Hepatocyte (in vitro differentiated cells): ENCODE data around the gene AP1S2. TPM values are rescaled to one million over a fixed set of nuclear protein-coding genes. Genes with fewer than 3 reads are reported as not detected.

Source experiments
- DNase-seq: peaks from one replicate; pipeline ENCODE4 v3.0.0-alpha.2; 2016; ENCODE audit warnings: low spot score
- H2AFZ ChIP-seq: fragments of 200-600 bp; sonication (generic); 2 replicates; pipeline ENCODE4 v1.6.0; 2016; ENCODE audit warnings: antibody characterized with exemption, mild to moderate bottlenecking
- H3K27ac ChIP-seq: fragments of 200-600 bp; sonication (generic); 2 replicates; pipeline ENCODE4 v1.5.1; 2016; ENCODE audit warnings: mild to moderate bottlenecking
- H3K27me3 ChIP-seq: fragments of 200-600 bp; sonication (generic); 2 replicates; pipeline ENCODE4 v1.6.1; 2016
- H3K36me3 ChIP-seq: fragments of 200-600 bp; sonication (generic); replicated peaks from 2 replicates; pipeline ENCODE4 v1.5.1; 2016; ENCODE audit warnings: low read depth; ENCODE audit not compliant: insufficient read depth
- H3K4me1 ChIP-seq: fragments of 200-600 bp; sonication (generic); 2 replicates; pipeline ENCODE4 v1.5.1; 2016; ENCODE audit warnings: mild to moderate bottlenecking, moderate library complexity; ENCODE audit not compliant: insufficient read depth
- H3K4me2 ChIP-seq: fragments of 200-600 bp; sonication (generic); 2 replicates; pipeline ENCODE4 v1.6.0; 2016
- H3K4me3 ChIP-seq: fragments of 200-600 bp; sonication (generic); 2 replicates; pipeline ENCODE4 v1.5.1; 2016; ENCODE audit warnings: mild to moderate bottlenecking
- H3K79me2 ChIP-seq: fragments of 200-600 bp; sonication (generic); 2 replicates; pipeline ENCODE4 v1.6.0; 2017; ENCODE audit warnings: mild to moderate bottlenecking
- H3K9me2 ChIP-seq: fragments of 200-600 bp; sonication (generic); replicated peaks from 2 replicates; pipeline ENCODE4 v1.6.0; 2017; ENCODE audit warnings: mild to moderate bottlenecking; ENCODE audit not compliant: insufficient read depth
- H3K9me3 ChIP-seq: fragments of 200-600 bp; sonication (generic); 2 replicates; pipeline ENCODE4 v1.5.1; 2016; ENCODE audit warnings: low read depth, mild to moderate bottlenecking
- H4K20me1 ChIP-seq: fragments of 200-600 bp; sonication (generic); 2 replicates; pipeline ENCODE4 v1.6.0; 2016; ENCODE audit warnings: mild to moderate bottlenecking; ENCODE audit not compliant: insufficient read depth, poor library complexity, severe bottlenecking
- EZH2 ChIP-seq: fragments of 200-600 bp; sonication (generic); IDR thresholded peaks from 2 replicates; pipeline ENCODE4 v1.6.1; 2016; ENCODE audit warnings: antibody characterized with exemption, mild to moderate bottlenecking, borderline replicate concordance
- EZH2phosphoT487 ChIP-seq: fragments of 200-600 bp; sonication (generic); IDR thresholded peaks from one replicate; pipeline ENCODE4 v1.6.1; 2018; ENCODE audit warnings: antibody characterized with exemption, mild to moderate bottlenecking, low read depth, moderate library complexity; ENCODE audit not compliant: unreplicated experiment, severe bottlenecking
- WGBS: methylation state at CpG from one replicate; pipeline ENCODE4 v1.1.6; 2016; ENCODE audit warnings: low lambda C conversion rate; ENCODE audit errors: missing lambda C conversion rate; 5-methylcytosine and 5-hydroxymethylcytosine counted together
- polyA plus RNA-seq: library from polyadenylated mRNA; unstranded; fragments of >200 nt; fragmentation: Nextera tagmentation; extraction: Ambion mirVana; gene quantifications from 2 replicates; pipeline ENCODE4 v1.2.1, GENCODE V29; 2016
- total RNA-seq: library from RNA; depleted of rRNA; stranded (reverse); fragments of >200 nt; gene quantifications from 2 replicates; pipeline ENCODE4 v1.2.3, GENCODE V29; 2014
- TF ChIP-seq, protein P1 (sequence below): fragments of 200-600 bp; sonication (generic); IDR thresholded peaks from 2 replicates; pipeline ENCODE4 v1.5.1; 2016; ENCODE audit warnings: antibody characterized with exemption, mild to moderate bottlenecking; ENCODE audit not compliant: poor library complexity

Gene AP1S2
- total and polyA plus RNA-seq, 2 experiments from 2014 or later: 29.0 to 69.2 TPM

DNA sequence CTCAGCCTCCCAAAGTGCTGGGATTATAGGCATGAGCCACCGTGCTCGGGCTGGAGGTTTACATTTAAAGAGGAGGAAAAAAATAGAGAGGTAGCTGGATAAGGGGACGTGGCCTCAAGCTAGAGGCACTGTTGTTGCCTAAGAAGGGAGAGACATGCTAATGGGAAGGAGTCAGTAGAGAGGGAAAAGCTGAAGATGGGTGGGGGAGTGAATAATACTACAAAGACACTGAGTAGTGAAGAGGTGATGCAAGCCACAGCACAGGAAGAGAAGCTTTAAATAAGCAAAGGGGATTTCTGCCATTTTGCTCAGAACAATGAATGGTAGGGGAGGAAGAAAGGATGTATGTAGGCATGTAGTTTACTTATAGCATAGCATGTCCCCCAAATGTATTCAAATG lies 11.5 kb upstream of the AP1S2 start:
- H3K27ac ChIP-seq: no peak overlapping the region

DNA sequence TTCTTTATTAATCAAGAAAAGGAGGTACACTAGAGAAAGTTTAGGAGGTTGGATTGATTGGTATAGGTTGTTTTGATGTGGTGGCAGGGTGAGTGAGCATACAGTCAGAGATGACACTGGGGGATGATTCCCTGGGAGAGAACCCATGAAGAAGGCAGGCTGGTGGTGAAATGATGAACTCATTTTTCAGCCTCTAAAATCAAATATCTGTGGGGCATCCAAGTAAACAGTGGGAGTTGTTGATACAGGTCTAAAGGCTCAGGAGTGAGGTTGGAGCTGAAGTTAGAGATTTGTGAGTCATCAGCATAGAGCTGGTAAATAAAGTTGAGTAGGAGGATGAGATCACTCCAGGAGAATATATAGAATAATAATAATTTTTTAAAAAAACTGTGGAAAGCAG lies 10.0 kb upstream of the AP1S2 start:
- Histone ChIP-seq H3K9me2 (no peaks in the 10 kb centered on the region), H3K9me3 (no peaks in the 10 kb centered on the region), H3K4me1 (peaks cover 3% of the 10 kb centered on the region), H3K79me2 (no peaks in the 10 kb centered on the region), H4K20me1 (no peaks in the 10 kb centered on the region), H3K36me3 (no peaks in the 10 kb centered on the region), H3K27ac (no peak overlapping the region), H3K27me3 (no peaks in the 10 kb centered on the region), H3K4me2 (no peak overlapping the region), H2AFZ (no peak overlapping the region), H3K4me3 (no peak overlapping the region)
- DNase-seq: no peak
- TF ChIP-seq EZH2: no peak

More for the DNA sequence above, 11.5 kb upstream of the AP1S2 start:
- Histone ChIP-seq H3K9me3 (no peaks in the 10 kb centered on the region), H2AFZ (no peak overlapping the region), H3K36me3 (no peaks in the 10 kb centered on the region), H3K4me3 (no peak overlapping the region), H3K9me2 (no peaks in the 10 kb centered on the region), H3K79me2 (no peaks in the 10 kb centered on the region), H4K20me1 (no peaks in the 10 kb centered on the region), H3K27me3 (no peaks in the 10 kb centered on the region), H3K4me1 (peaks cover 3% of the 10 kb centered on the region), H3K4me2 (no peak overlapping the region)
- WGBS: 51% methylated on average over 3 of the region's 3 CpGs
- DNase-seq: no peak
- TF ChIP-seq, protein P1, sequence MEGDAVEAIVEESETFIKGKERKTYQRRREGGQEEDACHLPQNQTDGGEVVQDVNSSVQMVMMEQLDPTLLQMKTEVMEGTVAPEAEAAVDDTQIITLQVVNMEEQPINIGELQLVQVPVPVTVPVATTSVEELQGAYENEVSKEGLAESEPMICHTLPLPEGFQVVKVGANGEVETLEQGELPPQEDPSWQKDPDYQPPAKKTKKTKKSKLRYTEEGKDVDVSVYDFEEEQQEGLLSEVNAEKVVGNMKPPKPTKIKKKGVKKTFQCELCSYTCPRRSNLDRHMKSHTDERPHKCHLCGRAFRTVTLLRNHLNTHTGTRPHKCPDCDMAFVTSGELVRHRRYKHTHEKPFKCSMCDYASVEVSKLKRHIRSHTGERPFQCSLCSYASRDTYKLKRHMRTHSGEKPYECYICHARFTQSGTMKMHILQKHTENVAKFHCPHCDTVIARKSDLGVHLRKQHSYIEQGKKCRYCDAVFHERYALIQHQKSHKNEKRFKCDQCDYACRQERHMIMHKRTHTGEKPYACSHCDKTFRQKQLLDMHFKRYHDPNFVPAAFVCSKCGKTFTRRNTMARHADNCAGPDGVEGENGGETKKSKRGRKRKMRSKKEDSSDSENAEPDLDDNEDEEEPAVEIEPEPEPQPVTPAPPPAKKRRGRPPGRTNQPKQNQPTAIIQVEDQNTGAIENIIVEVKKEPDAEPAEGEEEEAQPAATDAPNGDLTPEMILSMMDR: no peak
- TF ChIP-seq EZH2phosphoT487: no peak
- no peak for TF ChIP-seq EZH2

DNA sequence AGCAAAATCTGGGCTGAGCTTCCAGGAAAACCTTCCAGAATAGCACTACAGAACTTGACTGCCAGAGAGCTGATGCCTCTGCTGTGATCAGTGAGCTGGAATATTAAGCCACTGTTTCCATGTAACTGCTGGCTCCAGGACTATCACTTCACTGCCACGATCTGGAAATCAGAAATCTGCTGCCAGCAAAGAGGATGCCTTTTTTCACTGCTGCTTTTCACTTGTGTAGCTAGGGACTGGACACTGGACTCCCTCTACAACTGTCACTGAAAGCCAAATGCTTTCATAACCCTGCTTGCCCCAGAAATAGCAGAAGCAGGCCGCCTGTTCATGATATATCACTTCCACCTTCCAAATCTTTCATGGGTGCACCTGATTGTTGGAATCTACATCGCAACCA lies 9.4 kb upstream of the AP1S2 start:
- Histone ChIP-seq H3K4me2 (no peak overlapping the region), H3K4me3 (no peak overlapping the region), H3K27me3 (no peaks in the 10 kb centered on the region), H2AFZ (no peak overlapping the region), H3K9me2 (no peaks in the 10 kb centered on the region), H3K36me3 (no peaks in the 10 kb centered on the region), H3K27ac (no peak overlapping the region), H3K9me3 (no peaks in the 10 kb centered on the region), H3K4me1 (peaks cover 3% of the 10 kb centered on the region), H4K20me1 (no peaks in the 10 kb centered on the region), H3K79me2 (no peaks in the 10 kb centered on the region)
- TF ChIP-seq EZH2phosphoT487: no peak
- TF ChIP-seq EZH2: no peak
- TF ChIP-seq, protein P1: no peak
- no peak for DNase-seq
- WGBS: 93% methylated on average over 3 of the region's 3 CpGs

DNA sequence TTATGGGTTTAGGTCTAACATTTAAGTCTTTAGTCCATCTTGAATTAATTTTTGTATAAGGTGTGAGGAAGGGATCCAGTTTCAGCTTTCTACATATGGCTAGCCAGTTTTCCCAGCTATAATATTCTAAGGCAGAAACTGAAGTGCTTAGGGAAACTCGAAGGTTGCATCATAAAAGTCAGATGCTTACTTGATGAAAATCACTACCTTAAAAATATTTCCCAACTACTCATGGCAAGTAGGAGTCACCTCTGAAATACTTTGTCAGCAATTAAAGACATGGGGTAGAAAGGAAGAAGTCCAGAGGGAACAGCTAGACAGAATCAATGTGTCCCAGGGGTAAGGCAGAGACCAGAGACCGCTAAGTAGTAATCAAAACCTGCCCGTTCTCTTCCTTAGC lies 6.3 kb upstream of the AP1S2 start:
- Histone ChIP-seq H3K9me3 (no peaks in the 10 kb centered on the region), H3K36me3 (no peaks in the 10 kb centered on the region), H3K79me2 (no peaks in the 10 kb centered on the region), H3K27ac (no peak overlapping the region), H3K27me3 (no peaks in the 10 kb centered on the region), H3K9me2 (no peaks in the 10 kb centered on the region), H3K4me1 (peaks cover 5% of the 10 kb centered on the region), H2AFZ (no peak overlapping the region), H3K4me2 (no peak overlapping the region), H4K20me1 (no peaks in the 10 kb centered on the region), H3K4me3 (no peak overlapping the region)
- DNase-seq: no peak
- TF ChIP-seq EZH2 (no peak), EZH2phosphoT487 (no peak)
- TF ChIP-seq, protein P1: no peak
- WGBS: 90% methylated on average over 3 of the region's 3 CpGs
